ENCODE data around the gene GAA. TPM values are rescaled to one million over a fixed set of nuclear protein-coding genes. Genes with fewer than 3 reads are reported as not detected.

The GAA gene
- total RNA-seq, 3 donors from 2014 or later: 40.6 to 80.3 (median 56.5) TPM

DNA sequence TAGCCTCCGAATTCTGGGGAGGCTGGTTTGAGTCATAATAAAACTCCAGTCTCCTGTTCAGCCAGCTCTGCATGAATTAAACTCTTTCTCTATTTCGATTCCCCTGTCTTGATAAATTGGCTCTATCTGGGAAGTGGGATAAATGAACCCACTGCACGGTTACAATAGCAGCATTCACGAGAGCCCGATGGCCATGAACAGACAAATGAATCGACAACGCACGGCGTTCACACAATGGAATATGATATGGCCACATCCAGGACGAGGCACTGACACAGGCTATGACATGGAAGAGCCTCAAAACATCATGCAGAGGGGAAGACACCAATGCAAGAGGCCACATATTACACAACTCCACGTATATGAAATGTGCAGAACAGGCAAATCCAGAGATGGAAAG lies 62.8 kb downstream of the GAA start:
- TF ChIP-seq POLR2AphosphoS5 (IDR thresholded peaks at IDR 0.05): no peak
- TF ChIP-seq POLR2A (IDR thresholded peaks at IDR 0.05): no peak
- TF ChIP-seq, protein P1, sequence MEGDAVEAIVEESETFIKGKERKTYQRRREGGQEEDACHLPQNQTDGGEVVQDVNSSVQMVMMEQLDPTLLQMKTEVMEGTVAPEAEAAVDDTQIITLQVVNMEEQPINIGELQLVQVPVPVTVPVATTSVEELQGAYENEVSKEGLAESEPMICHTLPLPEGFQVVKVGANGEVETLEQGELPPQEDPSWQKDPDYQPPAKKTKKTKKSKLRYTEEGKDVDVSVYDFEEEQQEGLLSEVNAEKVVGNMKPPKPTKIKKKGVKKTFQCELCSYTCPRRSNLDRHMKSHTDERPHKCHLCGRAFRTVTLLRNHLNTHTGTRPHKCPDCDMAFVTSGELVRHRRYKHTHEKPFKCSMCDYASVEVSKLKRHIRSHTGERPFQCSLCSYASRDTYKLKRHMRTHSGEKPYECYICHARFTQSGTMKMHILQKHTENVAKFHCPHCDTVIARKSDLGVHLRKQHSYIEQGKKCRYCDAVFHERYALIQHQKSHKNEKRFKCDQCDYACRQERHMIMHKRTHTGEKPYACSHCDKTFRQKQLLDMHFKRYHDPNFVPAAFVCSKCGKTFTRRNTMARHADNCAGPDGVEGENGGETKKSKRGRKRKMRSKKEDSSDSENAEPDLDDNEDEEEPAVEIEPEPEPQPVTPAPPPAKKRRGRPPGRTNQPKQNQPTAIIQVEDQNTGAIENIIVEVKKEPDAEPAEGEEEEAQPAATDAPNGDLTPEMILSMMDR (IDR thresholded peaks at IDR 0.05): no peak
- H3K36me3 ChIP-seq: no peaks in the 10 kb centered on the region
- no peaks in the 10 kb centered on the region for H3K9me3 ChIP-seq
- no peak overlapping the region for H3K4me3 ChIP-seq
- intact Hi-C loops (cut with DNase I; ENCODE audit: low total_unique reads): no loop called here
- no peaks in the 10 kb centered on the region for H3K27me3 ChIP-seq
- H3K27ac ChIP-seq: no peak overlapping the region
- H3K4me1 ChIP-seq: no peaks in the 10 kb centered on the region
- no peak for DNase-seq (ENCODE audit: low spot score in 2 of 2)

DNA sequence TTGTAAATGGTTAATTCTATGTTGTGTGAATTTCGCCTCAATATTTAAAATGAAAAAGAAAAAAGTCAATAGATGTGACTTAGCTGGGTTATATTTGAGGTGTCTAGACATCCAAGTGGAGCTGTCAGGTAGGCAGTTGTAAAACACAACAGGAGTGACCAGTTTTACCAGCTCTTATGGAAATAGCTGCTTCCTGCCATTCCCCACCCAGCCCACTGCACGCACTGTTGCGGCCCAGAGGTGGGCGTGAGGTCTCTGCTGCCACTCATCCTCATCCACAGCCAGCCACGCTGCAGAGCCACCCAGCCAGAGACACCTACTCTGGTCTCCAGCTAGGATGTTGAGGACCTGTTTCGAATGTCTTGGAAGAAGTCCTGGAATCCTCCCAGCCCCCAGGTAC lies 65.1 kb downstream of the GAA start:
- Histone ChIP-seq H3K4me3 (no peak overlapping the region), H3K4me1 (no peaks in the 10 kb centered on the region), H3K27me3 (no peaks in the 10 kb centered on the region), H3K27ac (no peak overlapping the region), H3K36me3 (no peaks in the 10 kb centered on the region), H3K9me3 (no peaks in the 10 kb centered on the region)
- intact Hi-C loops (cut with DNase I; ENCODE audit: low total_unique reads): no loop called here
- DNase-seq (ENCODE audit: low spot score in 2 of 2): no peak
- TF ChIP-seq POLR2AphosphoS5 (IDR thresholded peaks at IDR 0.05): no peak
- no peak for TF ChIP-seq POLR2A (IDR thresholded peaks at IDR 0.05)
- TF ChIP-seq, protein P1 (IDR thresholded peaks at IDR 0.05): no peak

DNA sequence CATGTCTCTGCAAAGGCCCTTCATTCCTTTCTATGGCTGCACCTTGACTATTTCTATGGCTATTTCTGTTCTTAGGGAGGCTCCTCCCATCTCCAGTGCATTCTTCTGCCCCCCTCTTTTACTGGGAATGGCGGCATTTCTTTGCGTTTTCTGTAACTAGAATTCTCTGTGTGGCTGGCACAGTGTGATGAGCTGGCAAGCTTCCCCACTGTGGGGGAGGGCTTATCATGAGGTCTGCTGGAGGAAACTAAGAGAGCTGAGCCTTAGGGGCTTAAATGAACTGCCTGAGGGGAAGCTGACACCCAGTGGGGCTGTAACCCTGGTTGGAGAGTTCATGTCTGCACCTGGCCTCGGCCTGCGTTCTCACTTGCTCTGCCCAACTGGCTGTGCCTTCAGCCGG lies 67.0 kb downstream of the GAA start:
- H3K27me3 ChIP-seq: no peaks in the 10 kb centered on the region
- peak overlapping the region in 1 of 2 donors; percentile 81 for H3K27ac ChIP-seq
- H3K4me1 ChIP-seq: no peaks in the 10 kb centered on the region
- H3K36me3 ChIP-seq: no peaks in the 10 kb centered on the region
- intact Hi-C loops (cut with DNase I; ENCODE audit: low total_unique reads): no loop called here
- no peak for TF ChIP-seq POLR2A (IDR thresholded peaks at IDR 0.05)
- TF ChIP-seq, protein P1 (IDR thresholded peaks at IDR 0.05): no peak
- TF ChIP-seq POLR2AphosphoS5 (IDR thresholded peaks at IDR 0.05): no peak
- H3K4me3 ChIP-seq: no peak overlapping the region
- H3K9me3 ChIP-seq: no peaks in the 10 kb centered on the region
- DNase-seq (ENCODE audit: low spot score in 2 of 2): no peak

DNA sequence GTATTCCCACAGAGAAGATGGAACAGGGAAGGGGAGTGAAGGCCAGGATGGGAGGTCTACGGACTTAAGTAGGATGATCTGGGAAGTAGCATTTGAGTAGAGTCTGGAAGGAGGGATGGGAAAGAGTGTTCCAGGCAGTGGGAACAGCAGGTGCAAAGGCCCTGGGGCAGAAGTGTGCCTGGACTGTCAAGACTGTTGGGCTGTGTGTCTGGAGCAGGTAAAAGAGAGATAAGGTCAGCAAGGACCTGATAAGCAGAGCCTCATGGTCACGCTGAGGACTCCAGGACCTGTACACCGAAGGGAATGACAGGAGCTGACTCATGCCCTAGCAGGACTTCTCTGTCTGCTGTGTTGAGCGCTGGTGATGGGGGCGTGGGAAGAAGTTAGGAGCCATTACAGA lies 67.7 kb downstream of the GAA start:
- no peak overlapping the region for H3K4me3 ChIP-seq
- H3K36me3 ChIP-seq: no peaks in the 10 kb centered on the region
- H3K9me3 ChIP-seq: no peaks in the 10 kb centered on the region
- no peaks in the 10 kb centered on the region for H3K4me1 ChIP-seq
- TF ChIP-seq POLR2A (IDR thresholded peaks at IDR 0.05): no peak
- H3K27me3 ChIP-seq: no peaks in the 10 kb centered on the region
- intact Hi-C loops (cut with DNase I; ENCODE audit: low total_unique reads): no loop called here
- no peak for DNase-seq (ENCODE audit: low spot score in 2 of 2)
- peak overlapping the region; percentile 81 to 89 for H3K27ac ChIP-seq

Other genes with a start within 250 kb of the GAA start
- gene TBC1D16, start 65.7 kb upstream of the GAA start, total RNA-seq: 10 to 100 TPM; 27.1 to 92.2 (median 32.8) TPM
- gene CCDC40, start 64.9 kb upstream of the GAA start, total RNA-seq: 10 to 100 TPM in 2 of 3 donors, 1 to 10 TPM in 1; 7.4 to 11.8 (median 11.6) TPM
- 10 to 100 TPM; 46.2 to 93.1 (median 67.9) TPM for gene EIF4A3, start 45.5 kb downstream of the GAA start, total RNA-seq
- gene CARD14, start 68.4 kb downstream of the GAA start, total RNA-seq: 10 to 100 TPM in 1 of 3 donors, 1 to 10 TPM in 1, under 1 TPM in 1; 0.32 to 13.8 (median 9.4) TPM
- 10 to 100 TPM; 28.3 to 38.1 (median 32.1) TPM for gene SGSH, start 118.8 kb downstream of the GAA start, total RNA-seq
- gene SLC26A11, start 118.8 kb downstream of the GAA start, total RNA-seq: 10 to 100 TPM; 12.0 to 20.6 (median 19.0) TPM
- 100 to 1,000 TPM in 2 of 3 donors, 10 to 100 TPM in 1; 96.0 to 111 (median 101) TPM for gene RNF213, start 159.3 kb downstream of the GAA start, total RNA-seq

Measured in breast epithelium (tissue), 4 donors.